HepG2 (cell line): Measurements from ENCODE around the gene TOR4A. TPM values are rescaled to one million over a fixed set of nuclear protein-coding genes. Genes with fewer than 3 reads are reported as not detected.
A peak's percentile ranks its signal among the peaks of the same experiment; 100 is the strongest.

Source experiments
- CTCF ChIP-seq: sonication (generic); formaldehyde crosslinking; IDR thresholded peaks from 2 replicates; pipeline ENCODE4 v1.5.0; 2020; ENCODE audit warnings: mild to moderate bottlenecking, missing genetic modification reagents, moderate library complexity
- FLYWCH1 ChIP-seq: sonication (generic); formaldehyde crosslinking; IDR thresholded peaks from 2 replicates; pipeline ENCODE4 v1.8.1; 2023; ENCODE audit warnings: mild to moderate bottlenecking, missing genetic modification reagents
- HOXD1 ChIP-seq: sonication (generic); formaldehyde crosslinking; IDR thresholded peaks from 2 replicates; pipeline ENCODE4 v1.5.0; 2020; ENCODE audit warnings: missing genetic modification reagents
- KLF6 ChIP-seq: IDR thresholded peaks from 2 replicates; pipeline ENCODE4 v1.8.0; 2016; ENCODE audit warnings: missing biosample characterization, missing genetic modification reagents
- MXI1 ChIP-seq: IDR thresholded peaks from 3 replicates; pipeline ENCODE4 v1.6.1; 2012; ENCODE audit warnings: low read depth, low read length, inconsistent platforms, borderline replicate concordance
- SP5 ChIP-seq: IDR thresholded peaks from 2 replicates; pipeline ENCODE4 v1.6.1; 2016; ENCODE audit warnings: low read depth, borderline replicate concordance
- TOE1 ChIP-seq: sonication (generic); formaldehyde crosslinking; IDR thresholded peaks from 2 replicates; pipeline ENCODE4 v1.4.0; 2020; ENCODE audit warnings: mild to moderate bottlenecking, missing genetic modification reagents
- XBP1 ChIP-seq: sonication (generic); formaldehyde crosslinking; IDR thresholded peaks from 2 replicates; pipeline ENCODE4 v1.5.0; 2020; ENCODE audit warnings: missing genetic modification reagents
- ZC3H4 ChIP-seq: sonication (generic); formaldehyde crosslinking; IDR thresholded peaks from 2 replicates; pipeline ENCODE4 v1.4.0; 2020; ENCODE audit warnings: missing genetic modification reagents, borderline replicate concordance
- ZFP36 ChIP-seq: fragments of 150-350 bp; IDR thresholded peaks from 2 replicates; pipeline ENCODE4 v1.6.1; 2018; ENCODE audit warnings: borderline replicate concordance, low read length, low read depth; ENCODE audit not compliant: partially characterized antibody
- ZNF331 ChIP-seq: sonication (generic); formaldehyde crosslinking; IDR thresholded peaks from 2 replicates; pipeline ENCODE4 v1.4.0; 2020; ENCODE audit warnings: missing genetic modification reagents
- ZNF607 ChIP-seq: sonication (generic); formaldehyde crosslinking; IDR thresholded peaks from 2 replicates; pipeline ENCODE4 v1.5.1; 2020; ENCODE audit warnings: missing genetic modification reagents, mild to moderate bottlenecking, borderline replicate concordance
- ZNF878 ChIP-seq: sonication (generic); formaldehyde crosslinking; IDR thresholded peaks from 2 replicates; pipeline ENCODE4 v1.8.1; 2023; ENCODE audit warnings: mild to moderate bottlenecking, missing genetic modification reagents, moderate library complexity
- ZSCAN12 ChIP-seq: sonication (generic); formaldehyde crosslinking; IDR thresholded peaks from 2 replicates; pipeline ENCODE4 v1.9.0; 2021; ENCODE audit warnings: mild to moderate bottlenecking, missing genetic modification reagents
- polyA plus RNA-seq, 8 experiments: library from polyadenylated mRNA; depleted of rRNA in 3 of 8; stranded (reverse) in 7 of 8; unstranded in 1 of 8; fragments of >200 nt; fragmentation: Illumina TruSeq in 4 of 8; extraction: Trizol in 4 of 8; gene quantifications; 2 replicates each; pipeline versions ENCODE4 v1.2.1 to v1.2.3, GENCODE V29; 2011 to 2016; ENCODE audit warnings: low read depth in 4 of 8, missing spikeins in 1 of 8, mixed read lengths in 1 of 8; ENCODE audit not compliant: insufficient read depth in 1 of 8
- total RNA-seq, 5 experiments: library from RNA; depleted of rRNA; stranded (reverse); fragments of >200 nt; fragmentation: Illumina TruSeq; extraction: Trizol; gene quantifications; 2 replicates each; pipeline ENCODE4 v1.2.3, GENCODE V29; 2016; ENCODE audit warnings: low read depth in 1 of 5
- TF ChIP-seq, protein P1 (sequence below): sonication (generic); formaldehyde crosslinking; IDR thresholded peaks from 2 replicates; pipeline ENCODE4 v1.4.0; 2020; ENCODE audit warnings: missing genetic modification reagents
- TF ChIP-seq, protein P2 (sequence below): IDR thresholded peaks from 2 replicates; pipeline ENCODE4 v1.6.1; 2016; ENCODE audit warnings: missing compliant biosample characterization, missing genetic modification reagents, borderline replicate concordance
- TF ChIP-seq, protein P3 (sequence below): sonication (generic); formaldehyde crosslinking; IDR thresholded peaks from 2 replicates; pipeline ENCODE4 v1.4.0; 2020; ENCODE audit warnings: low read depth, missing genetic modification reagents
- TF ChIP-seq, protein P4 (sequence below): sonication (generic); formaldehyde crosslinking; IDR thresholded peaks from 2 replicates; pipeline ENCODE4 v1.5.1; 2020; ENCODE audit warnings: missing genetic modification reagents, mild to moderate bottlenecking, borderline replicate concordance

Gene TOR4A
- total and polyA plus RNA-seq, 2 of the 13 experiments (the other 11 are each of a cell fraction or from before 2014, with no cell fraction given): 11.1 to 14.2 TPM

GRCh38 chr9:137254624-137255447, 22.7 kb upstream of the TOR4A start, which contains the start of gene NELFB (continued):
- TF ChIP-seq, protein P1, sequence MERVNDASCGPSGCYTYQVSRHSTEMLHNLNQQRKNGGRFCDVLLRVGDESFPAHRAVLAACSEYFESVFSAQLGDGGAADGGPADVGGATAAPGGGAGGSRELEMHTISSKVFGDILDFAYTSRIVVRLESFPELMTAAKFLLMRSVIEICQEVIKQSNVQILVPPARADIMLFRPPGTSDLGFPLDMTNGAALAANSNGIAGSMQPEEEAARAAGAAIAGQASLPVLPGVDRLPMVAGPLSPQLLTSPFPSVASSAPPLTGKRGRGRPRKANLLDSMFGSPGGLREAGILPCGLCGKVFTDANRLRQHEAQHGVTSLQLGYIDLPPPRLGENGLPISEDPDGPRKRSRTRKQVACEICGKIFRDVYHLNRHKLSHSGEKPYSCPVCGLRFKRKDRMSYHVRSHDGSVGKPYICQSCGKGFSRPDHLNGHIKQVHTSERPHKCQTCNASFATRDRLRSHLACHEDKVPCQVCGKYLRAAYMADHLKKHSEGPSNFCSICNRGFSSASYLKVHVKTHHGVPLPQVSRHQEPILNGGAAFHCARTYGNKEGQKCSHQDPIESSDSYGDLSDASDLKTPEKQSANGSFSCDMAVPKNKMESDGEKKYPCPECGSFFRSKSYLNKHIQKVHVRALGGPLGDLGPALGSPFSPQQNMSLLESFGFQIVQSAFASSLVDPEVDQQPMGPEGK (CRISPR knock-in tag): 0 out of 2 replicates have a peak, but pooled peaks have one; percentile 58
- TF ChIP-seq SP5: peak; percentile 41; the same call in 1 of the 2 replicates
- TF ChIP-seq ZNF331 (CRISPR knock-in tag): 0 out of 2 replicates have a peak, but pooled peaks have one; percentile 1
- peak; percentile 70; the same call in 2 of the 3 replicates for TF ChIP-seq MXI1
- TF ChIP-seq KLF6 (CRISPR knock-in tag): peak; percentile 33; the same call in 1 of the 2 replicates
- TF ChIP-seq XBP1: no peak
- TF ChIP-seq TOE1 (CRISPR knock-in tag): peak; percentile 48
- TF ChIP-seq, protein P2, sequence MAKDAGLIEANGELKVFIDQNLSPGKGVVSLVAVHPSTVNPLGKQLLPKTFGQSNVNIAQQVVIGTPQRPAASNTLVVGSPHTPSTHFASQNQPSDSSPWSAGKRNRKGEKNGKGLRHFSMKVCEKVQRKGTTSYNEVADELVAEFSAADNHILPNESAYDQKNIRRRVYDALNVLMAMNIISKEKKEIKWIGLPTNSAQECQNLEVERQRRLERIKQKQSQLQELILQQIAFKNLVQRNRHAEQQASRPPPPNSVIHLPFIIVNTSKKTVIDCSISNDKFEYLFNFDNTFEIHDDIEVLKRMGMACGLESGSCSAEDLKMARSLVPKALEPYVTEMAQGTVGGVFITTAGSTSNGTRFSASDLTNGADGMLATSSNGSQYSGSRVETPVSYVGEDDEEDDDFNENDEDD: peak; percentile 70; the same call in 1 of the 2 replicates
- TF ChIP-seq CTCF (CRISPR knock-in tag): peak; percentile 50
- no peak for TF ChIP-seq ZFP36
- TF ChIP-seq ZSCAN12: peak; percentile 32; the same call in 1 of the 2 replicates
- no peak for TF ChIP-seq ZNF878 (CRISPR knock-in tag)
- TF ChIP-seq HOXD1: peak; percentile 81; the same call in 1 of the 2 replicates
- TF ChIP-seq, protein P3, sequence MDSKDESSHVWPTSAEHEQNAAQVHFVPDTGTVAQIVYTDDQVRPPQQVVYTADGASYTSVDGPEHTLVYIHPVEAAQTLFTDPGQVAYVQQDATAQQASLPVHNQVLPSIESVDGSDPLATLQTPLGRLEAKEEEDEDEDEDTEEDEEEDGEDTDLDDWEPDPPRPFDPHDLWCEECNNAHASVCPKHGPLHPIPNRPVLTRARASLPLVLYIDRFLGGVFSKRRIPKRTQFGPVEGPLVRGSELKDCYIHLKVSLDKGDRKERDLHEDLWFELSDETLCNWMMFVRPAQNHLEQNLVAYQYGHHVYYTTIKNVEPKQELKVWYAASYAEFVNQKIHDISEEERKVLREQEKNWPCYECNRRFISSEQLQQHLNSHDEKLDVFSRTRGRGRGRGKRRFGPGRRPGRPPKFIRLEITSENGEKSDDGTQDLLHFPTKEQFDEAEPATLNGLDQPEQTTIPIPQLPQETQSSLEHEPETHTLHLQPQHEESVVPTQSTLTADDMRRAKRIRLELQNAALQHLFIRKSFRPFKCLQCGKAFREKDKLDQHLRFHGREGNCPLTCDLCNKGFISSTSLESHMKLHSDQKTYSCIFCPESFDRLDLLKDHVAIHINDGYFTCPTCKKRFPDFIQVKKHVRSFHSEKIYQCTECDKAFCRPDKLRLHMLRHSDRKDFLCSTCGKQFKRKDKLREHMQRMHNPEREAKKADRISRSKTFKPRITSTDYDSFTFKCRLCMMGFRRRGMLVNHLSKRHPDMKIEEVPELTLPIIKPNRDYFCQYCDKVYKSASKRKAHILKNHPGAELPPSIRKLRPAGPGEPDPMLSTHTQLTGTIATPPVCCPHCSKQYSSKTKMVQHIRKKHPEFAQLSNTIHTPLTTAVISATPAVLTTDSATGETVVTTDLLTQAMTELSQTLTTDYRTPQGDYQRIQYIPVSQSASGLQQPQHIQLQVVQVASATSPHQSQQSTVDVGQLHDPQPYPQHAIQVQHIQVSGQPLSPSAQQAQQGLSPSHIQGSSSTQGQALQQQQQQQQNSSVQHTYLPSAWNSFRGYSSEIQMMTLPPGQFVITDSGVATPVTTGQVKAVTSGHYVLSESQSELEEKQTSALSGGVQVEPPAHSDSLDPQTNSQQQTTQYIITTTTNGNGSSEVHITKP (CRISPR knock-in tag): no peak
- no peak for TF ChIP-seq FLYWCH1 (CRISPR knock-in tag)
- TF ChIP-seq, protein P4, sequence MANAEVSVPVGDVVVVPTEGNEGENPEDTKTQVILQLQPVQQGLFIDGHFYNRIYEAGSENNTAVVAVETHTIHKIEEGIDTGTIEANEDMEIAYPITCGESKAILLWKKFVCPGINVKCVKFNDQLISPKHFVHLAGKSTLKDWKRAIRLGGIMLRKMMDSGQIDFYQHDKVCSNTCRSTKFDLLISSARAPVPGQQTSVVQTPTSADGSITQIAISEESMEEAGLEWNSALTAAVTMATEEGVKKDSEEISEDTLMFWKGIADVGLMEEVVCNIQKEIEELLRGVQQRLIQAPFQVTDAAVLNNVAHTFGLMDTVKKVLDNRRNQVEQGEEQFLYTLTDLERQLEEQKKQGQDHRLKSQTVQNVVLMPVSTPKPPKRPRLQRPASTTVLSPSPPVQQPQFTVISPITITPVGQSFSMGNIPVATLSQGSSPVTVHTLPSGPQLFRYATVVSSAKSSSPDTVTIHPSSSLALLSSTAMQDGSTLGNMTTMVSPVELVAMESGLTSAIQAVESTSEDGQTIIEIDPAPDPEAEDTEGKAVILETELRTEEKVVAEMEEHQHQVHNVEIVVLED: peak; percentile 46
- TF ChIP-seq ZNF607: peak; percentile 21; the same call in 1 of the 2 replicates
- no peak for TF ChIP-seq ZC3H4 (CRISPR knock-in tag)
